Eye (tissue), 1 donor: ENCODE measurements around the gene FOXP1.

Source experiments
- DNase-seq: peaks from one replicate; pipeline ENCODE4 v3.0.0-alpha.2; 2015

FOXP1 gene

DNA sequence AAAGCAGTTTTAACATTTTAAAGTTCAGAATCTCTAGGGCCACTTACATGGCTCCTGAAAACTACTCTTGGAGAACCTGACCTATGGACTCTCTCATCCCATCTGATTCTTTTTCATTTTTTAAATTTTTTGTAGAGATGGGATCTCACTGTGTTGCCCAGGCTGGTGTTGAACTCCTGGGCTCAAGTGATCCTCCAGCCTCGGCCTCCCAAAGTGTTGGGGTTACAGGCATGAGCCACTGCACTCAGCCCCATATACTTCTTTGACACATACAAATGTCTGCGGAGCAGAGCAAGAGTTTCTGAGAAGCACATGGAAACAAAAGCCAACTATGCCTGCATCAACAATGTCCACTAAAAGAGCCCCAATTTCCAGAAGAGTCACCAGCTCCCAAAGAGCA is 189.8 kb downstream of the FOXP1 start:
- DNase-seq, result no peak

- DNase-seq, result no peak
Observed at GRCh38 chr3:71393093-71393492, 190.4 kb downstream of the FOXP1 start.

- no peak for DNase-seq
Observed at GRCh38 chr3:71392251-71392650, 191.3 kb downstream of the FOXP1 start.

GRCh38 chr3:71391361-71391760 is 192.2 kb downstream of the FOXP1 start:
- no peak for DNase-seq

DNA sequence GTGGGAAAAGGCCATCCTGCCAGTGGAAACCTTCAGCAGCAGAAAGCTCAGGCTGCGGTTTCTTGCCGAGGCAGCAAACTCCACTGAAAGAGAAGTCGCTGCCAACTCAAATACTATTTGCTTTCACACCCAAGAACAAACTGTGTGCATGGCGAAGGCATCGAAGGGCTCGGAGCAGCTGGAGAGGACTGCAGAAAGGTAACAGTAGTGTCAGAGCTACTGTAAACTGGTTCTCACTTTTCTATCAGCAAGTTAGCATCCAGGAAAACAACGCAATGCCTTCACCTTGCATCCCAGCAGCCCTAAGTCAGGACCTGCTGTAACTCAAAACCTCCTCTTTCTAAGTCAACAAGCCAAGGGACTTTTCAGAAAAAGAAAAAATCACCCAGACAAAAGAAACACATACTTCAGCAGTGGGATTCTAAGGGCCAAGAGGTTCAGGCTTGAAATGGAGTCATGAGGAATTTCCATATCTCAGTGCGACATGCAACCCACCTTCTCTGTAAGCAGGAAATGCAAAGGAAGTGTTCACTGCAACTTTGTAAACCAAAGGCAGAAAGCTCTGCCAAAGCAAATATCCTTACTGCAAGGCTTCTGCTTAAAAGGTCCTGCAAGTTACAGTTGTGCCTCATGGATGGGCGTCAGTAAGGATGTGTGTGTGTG is 193.5 kb downstream of the FOXP1 start:
- DNase-seq, result peak; percentile 67

DNA sequence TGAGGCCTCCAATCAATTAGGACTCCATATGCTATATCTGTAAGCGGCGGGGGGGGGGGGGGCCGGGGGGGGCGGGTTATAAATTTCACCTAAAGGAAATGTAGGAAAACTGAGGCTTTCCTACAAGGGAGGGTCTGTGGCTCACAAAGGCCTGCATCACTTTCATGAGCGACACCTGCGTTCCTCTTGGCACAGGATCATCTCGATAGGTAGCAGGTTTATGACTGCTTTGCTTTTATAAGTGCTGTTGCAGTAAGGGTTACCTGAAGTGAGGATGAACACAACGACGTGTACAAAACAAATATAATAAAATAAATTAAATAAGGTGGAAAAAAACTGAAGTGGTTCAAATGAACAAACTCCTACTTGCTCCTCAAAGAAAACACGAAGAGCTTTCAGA is 194.3 kb downstream of the FOXP1 start:
- DNase-seq, result no peak

GRCh38 chr3:71388535-71389120 is 194.9 kb downstream of the FOXP1 start:
- no peak for DNase-seq

DNA sequence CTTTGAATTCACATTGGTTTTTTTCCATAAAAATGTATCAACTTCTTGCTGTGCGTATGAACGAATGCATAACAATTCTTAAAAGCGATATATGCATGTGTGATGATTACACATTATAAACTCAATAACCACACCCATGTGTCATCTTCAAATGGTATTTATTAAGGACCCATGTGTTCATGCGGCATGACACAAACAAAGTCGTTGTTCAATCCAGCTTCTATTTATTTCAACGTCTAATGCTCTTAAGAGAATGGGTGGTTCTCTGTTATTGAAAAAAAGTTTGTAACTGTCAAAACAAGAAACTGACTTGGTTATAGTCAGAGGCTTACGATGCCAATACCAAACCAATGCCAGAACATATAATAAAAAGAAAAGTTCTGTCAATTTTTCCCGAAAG is 195.9 kb downstream of the FOXP1 start:
- DNase-seq, result no peak

- DNase-seq, result no peak
Observed at GRCh38 chr3:71384837-71385716, 198.5 kb downstream of the FOXP1 start.

GRCh38 chr3:71384388-71384787 is 199.1 kb downstream of the FOXP1 start:
- DNase-seq, result no peak

- no peak for DNase-seq
Observed at GRCh38 chr3:71380096-71380495, 203.4 kb downstream of the FOXP1 start.

DNA sequence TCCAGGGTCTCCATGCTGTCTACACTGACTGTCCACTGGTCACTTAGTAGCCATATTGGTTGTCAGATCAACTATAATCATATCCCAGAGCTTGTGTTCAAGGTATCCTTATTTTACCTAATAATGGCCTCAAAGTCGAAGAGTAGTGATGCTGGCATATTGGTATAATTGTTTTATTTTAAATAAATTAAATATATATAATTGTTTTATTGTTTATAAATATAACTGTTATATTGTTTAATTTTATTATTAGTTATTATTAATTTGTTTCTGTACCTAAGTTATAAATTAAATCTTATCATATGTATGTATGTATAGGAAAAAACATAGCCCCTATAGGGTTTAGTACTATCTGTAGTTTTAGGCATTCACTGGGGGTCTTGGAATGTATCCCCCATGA is 205.0 kb downstream of the FOXP1 start:
- DNase-seq, result no peak

GRCh38 chr3:71376911-71377310 is 206.6 kb downstream of the FOXP1 start:
- DNase-seq, result no peak

DNA sequence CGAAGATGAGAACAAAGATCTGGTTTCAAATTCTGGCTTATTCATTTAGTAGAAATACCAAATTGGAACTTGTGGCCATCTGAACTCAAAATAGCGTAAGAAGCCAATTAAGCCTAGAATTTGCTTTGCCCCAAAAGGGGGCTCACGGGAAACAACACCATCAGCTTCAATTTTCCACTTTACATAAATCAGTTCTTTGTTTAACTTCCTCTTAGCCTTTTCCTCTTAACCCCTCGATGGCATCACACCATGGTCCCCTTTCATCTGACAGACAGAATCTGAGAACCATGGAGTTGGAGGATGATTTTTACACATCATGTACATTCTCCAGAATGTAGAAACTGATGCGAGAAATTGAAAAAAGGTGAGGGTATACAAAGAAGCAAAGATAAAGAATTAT is 207.0 kb downstream of the FOXP1 start:
- no peak for DNase-seq

DNA sequence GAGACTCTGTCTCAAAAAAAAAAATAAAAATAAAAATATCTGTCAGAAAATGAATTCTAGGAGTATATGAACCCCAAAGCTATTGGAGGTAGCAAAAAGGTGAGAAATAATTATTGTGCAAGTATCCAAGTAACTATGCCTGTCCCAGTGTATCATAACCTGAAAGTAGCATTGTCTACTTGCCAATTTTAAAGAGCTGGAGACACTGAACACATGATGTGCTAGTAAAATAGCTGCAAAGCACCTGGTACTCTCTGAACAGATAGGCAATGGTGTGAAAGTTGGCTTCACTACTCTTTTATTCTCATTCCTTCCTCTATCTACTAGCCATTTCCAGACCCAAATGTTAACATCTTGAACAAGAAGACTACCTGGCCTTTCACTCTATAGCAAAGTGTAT is 208.9 kb downstream of the FOXP1 start:
- no peak for DNase-seq

DNA sequence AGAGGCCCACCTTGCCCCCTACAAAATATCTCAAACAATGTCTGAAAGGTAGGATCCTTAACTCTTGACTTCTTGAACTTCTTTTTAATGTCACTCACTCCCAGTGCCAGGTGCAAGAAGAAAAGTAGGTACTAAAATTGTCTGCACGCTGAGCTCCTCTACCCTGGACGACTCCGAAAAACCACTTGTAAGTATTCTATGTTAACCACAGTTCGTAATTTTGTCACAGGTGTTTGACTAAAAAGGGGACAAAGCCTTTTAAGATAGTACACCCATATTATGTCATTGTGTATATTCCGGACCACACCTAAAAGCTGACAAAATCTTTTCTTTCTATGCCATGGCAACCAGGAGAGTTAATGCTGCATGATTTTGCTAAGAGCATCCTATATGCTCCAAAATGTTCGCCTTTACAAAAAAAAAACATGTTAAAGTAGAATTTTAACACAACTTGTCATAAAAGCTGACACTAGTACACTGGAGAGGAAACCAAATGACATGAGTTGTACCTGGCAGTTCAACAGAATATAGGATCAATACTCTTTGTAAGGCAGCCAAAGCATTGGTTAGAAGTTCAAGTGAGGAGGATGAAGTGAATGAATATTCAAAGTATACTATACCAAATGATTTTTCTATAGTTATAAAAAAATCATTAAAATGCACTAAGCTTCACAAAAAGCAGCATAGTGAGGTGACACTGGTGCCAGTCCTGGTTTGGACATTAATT is 210.5 kb downstream of the FOXP1 start:
- DNase-seq, result no peak

DNA sequence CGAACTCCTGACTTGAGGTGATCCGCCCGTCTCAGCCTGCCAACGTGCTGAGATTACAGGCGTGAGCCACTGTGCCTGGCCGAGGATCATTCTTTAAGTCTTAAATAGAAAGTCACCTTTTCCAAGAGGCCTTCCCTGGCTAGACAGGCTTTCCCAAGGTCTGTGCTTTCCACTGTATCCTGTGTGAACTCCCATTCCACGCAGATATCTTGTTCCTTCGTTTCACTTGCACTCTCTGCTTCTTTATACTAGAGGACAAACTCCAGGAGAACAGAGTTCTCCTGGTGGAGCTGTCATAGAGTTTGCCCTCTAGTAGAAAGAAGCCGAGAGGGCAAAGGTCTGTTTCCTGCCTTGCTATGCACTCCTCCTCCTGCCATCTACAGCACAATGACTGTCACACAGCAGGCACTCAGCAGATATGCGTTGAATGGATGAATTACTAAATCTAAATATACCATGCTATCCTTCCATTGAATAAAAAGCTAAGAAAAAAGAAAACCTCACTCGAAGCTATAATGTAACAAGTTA is 211.2 kb downstream of the FOXP1 start:
- DNase-seq, result no peak

DNA sequence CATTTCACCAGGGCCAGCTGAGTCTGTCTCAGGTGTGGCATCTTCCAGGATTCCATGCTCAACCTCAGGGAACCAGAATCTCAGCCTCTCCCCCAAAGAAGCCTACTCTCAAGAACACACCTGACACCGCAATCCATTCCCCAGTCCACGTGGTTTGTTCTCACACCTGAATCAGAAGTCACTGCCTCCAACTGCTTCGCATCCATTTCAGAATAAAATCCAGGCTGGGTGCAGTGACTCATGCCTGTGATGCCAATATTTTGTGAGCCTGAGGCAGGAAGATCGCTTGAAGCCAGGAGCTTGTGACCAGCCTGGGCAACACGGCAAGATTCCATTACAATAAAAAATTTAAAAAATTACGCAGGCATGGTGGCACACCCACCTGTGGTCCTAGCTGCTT is 212.2 kb downstream of the FOXP1 start:
- DNase-seq, result no peak

GRCh38 chr3:71370467-71370866 is 213.1 kb downstream of the FOXP1 start:
- no peak for DNase-seq

DNA sequence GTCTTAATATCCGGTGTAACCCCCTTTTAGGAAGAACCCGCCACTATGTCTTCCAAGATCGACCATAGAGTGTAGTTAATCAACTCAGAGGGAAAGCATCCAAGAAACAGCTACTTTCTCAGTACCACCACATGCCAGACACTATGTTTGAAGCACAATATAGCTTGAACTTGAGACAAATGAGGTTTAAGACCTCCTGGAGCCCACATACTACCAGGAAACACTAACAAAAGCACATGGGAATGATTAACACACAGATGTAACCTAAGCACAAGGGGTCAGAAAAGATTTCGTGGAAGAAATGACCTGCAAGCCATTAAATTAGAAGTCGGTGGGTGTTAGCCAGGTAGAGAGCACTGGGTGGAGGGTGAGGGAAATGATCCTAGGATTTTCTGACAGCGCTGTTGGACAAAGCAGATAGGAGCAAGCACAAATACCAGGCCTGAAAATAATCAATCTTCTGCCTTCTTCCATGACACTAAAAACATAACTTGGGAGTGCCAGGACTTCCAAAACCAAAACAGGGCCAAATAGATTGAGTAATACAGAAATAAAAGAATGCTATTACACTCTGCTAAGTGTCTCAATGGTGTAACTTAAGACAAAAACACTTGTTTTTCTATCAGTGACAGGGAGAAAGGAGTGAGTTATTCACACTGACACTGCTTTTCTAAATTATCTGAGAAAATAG is 213.7 kb downstream of the FOXP1 start:
- DNase-seq, result no peak

DNA sequence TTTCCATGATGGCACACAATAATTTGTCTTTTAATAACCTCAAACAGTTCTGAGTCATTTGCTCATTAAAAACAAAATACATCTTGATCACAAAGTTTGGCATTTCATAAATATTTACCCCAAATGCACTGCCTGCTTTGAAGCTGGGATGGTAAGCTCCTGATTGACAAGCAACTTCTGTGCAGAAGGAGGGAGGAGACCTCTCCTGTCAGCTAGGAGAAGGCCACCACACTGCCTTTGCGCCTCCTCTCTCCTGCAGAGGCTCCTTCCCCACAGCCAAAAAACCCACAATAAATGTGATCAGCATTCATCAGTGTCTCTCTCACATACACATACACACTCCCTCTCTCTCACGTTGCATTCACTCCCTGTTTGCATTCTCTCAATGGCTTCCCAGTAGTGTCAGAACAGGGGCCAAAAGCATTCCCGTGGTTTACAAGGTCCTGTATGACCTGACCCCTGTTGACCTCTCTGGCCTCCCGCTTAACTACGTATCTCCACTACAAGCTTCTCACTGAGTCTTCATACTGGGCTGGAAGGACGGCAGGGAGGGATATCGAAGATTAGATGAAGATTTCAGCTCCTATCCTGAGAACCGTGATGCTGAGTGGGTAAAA is 216.4 kb downstream of the FOXP1 start:
- no peak for DNase-seq

GRCh38 chr3:71361334-71361890 is 222.1 kb downstream of the FOXP1 start:
- DNase-seq, result peak; percentile 86
